AG10803 (cell line): Measurements from ENCODE around the gene SEPHS2.
"Not testable (repeated sequence)": the region's sequence is repeated elsewhere in the genome, so short reads cannot be mapped to it uniquely, and the experiment has no call there.

Source experiments
- DNase-seq: peaks from one replicate; pipeline ENCODE4 v3.0.0; 2010; ENCODE audit warnings: low read depth
- H3K4me3 ChIP-seq: 2 replicates; pipeline ENCODE4 v1.5.1; 2011; ENCODE audit warnings: mild to moderate bottlenecking, low read length, control low read depth
- TF ChIP-seq, protein P1 (sequence below): conservative IDR thresholded peaks from 2 replicates; pipeline ENCODE4 v1.5.1; 2011; ENCODE audit warnings: mild to moderate bottlenecking, low read length, control low read depth, inconsistent platforms

SEPHS2 gene

GRCh38 chr16:30401768-30402425 lies 43.8 kb downstream of the SEPHS2 start:
- TF ChIP-seq, protein P1, sequence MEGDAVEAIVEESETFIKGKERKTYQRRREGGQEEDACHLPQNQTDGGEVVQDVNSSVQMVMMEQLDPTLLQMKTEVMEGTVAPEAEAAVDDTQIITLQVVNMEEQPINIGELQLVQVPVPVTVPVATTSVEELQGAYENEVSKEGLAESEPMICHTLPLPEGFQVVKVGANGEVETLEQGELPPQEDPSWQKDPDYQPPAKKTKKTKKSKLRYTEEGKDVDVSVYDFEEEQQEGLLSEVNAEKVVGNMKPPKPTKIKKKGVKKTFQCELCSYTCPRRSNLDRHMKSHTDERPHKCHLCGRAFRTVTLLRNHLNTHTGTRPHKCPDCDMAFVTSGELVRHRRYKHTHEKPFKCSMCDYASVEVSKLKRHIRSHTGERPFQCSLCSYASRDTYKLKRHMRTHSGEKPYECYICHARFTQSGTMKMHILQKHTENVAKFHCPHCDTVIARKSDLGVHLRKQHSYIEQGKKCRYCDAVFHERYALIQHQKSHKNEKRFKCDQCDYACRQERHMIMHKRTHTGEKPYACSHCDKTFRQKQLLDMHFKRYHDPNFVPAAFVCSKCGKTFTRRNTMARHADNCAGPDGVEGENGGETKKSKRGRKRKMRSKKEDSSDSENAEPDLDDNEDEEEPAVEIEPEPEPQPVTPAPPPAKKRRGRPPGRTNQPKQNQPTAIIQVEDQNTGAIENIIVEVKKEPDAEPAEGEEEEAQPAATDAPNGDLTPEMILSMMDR, result no peak
- H3K4me3 ChIP-seq, result no peak overlapping the region
- no peak for DNase-seq

DNA sequence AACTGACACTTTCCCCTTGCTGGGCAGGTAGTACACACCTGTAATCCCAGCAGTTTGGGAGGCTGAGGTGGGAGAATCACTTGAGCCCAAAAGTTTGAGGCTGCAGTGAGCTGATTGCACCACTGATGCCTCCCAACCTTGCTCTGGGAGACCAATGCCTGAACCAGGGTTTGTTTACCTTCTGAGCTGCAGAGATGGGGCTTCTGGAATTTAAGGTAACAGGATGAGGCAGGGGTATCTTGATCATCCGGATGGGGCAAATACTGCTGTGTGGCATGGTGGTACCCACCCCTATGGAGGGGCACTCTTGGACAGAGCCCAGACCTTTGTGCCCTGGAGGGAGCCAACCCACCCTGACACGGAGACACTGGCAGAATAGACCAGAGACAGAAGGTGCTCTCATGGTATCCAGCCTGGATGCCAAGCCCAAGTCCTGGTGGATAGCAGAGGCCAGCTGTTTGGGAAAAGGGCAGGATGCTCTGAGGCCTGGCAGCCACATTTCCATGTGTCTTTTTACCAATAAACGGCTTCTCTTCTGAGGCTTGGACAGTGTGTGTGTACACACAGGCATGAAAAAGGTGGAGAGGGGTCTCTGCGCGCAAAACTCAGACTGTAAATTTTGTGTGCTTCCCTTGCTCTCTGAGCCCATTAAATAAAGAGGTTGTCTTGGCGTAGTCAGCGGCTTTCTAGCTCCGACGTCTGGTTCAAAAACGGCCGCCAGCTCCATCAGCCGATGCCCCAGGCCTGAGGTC lies 46.1 kb downstream of the SEPHS2 start:
- TF ChIP-seq, protein P1, result no peak
- no peak for DNase-seq
- peak overlapping the region; percentile 75 for H3K4me3 ChIP-seq

DNA sequence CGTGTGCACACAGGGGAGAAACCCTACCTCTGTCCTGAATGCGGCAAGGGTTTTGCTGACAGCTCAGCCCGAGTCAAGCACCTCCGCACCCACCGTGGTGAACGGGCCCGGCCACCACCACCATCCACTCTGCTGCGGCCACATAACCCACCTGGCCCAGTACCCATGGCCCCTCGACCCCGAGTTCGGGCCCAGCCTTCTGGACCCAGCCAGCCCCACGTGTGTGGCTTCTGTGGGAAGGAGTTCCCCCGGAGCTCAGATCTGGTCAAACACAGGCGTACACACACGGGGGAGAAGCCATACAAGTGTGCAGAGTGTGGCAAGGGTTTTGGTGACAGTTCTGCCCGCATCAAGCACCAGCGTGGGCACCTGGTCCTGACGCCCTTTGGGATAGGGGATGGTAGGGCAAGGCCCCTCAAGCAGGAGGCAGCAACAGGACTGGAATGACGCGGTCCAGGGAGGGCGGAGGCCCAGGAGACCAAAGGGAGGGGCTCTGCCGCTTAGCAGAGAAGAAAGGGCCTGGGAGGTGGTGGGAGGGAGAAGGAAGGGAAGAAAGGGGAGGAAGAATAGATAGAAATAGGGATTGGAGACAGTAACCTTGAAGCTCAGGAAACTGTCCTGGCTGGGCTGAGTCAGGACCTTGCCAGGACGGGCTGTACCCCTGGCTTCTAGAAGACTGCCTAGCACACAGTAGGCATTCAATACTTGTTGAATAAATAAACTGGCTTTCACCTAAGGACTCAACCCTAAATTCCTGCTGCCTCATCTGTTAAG lies 46.8 kb downstream of the SEPHS2 start:
- no peak overlapping the region for H3K4me3 ChIP-seq
- no peak for DNase-seq
- TF ChIP-seq, protein P1, result no peak

- H3K4me3 ChIP-seq, result no peak overlapping the region
- TF ChIP-seq, protein P1, result no peak
- no peak for DNase-seq
Measured at GRCh38 chr16:30397776-30398660, 47.7 kb downstream of the SEPHS2 start.

DNA sequence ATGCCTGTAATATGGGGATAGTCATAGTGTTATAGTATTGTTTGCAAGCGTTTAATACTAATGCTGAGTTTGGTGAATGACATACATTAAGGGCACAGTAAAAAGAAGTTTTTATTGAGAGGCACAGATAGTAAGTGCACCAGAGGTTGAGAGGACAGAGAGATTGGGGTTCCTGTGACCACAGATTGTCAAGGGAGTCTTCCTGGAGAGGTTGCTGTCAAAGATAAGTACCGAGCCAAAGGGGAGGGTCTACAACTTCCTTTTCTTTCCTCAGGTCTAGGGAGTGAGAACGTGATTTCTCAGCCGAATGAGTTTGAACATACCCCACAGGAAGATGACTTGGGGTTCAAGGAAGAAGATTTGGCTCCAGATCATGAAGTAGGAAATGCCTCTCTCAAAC lies 48.6 kb downstream of the SEPHS2 start:
- DNase-seq, result no peak
- no peak overlapping the region for H3K4me3 ChIP-seq
- TF ChIP-seq, protein P1, result no peak

DNA sequence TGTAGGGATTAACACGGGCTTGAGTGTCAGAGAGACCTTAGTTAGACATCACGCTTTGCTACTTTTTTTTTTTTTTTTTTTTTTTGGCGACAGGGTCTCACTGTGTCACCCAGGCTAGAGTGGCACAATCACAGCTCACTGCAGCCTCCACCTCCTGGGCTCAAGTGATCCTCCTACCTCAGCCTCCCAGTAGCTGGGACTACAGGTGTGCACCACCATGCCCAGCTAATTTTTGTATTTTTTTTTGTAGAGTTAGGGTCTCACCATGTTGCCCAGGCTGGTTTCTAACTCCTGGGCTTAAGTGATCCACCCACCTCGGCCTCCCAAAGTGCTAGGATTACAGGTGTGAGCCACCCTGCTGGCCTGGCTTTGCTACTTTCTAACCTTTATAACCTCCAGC lies 49.0 kb downstream of the SEPHS2 start:
- H3K4me3 ChIP-seq, DNase-seq: not testable (repeated sequence)
